Mesenchymal stem cell (in vitro differentiated cells and primary cell): ENCODE data around the gene ZPBP2. TPM values are rescaled to one million over a fixed set of nuclear protein-coding genes. Genes with fewer than 3 reads are reported as not detected.
A peak's percentile ranks its signal among the peaks of the same experiment; 100 is the strongest.

Experiments used
- DNase-seq: peaks from one replicate; pipeline ENCODE4 v3.0.0-alpha.2; 2013
- H2AFZ ChIP-seq: one replicate; pipeline ENCODE4 v1.6.1; 2013; ENCODE audit warnings: low read depth, mild to moderate bottlenecking, control low read depth, inconsistent platforms, low read length, moderate library complexity
- H2AK5ac ChIP-seq: 2 replicates; pipeline ENCODE4 v1.6.1; 2013; ENCODE audit warnings: low read length, moderate library complexity, mild to moderate bottlenecking, inconsistent platforms; ENCODE audit not compliant: severe bottlenecking
- H2BK120ac ChIP-seq: one replicate; pipeline ENCODE4 v1.6.1; 2013; ENCODE audit warnings: low read depth, mild to moderate bottlenecking, inconsistent platforms, low read length, moderate library complexity
- H2BK12ac ChIP-seq, 2 experiments: one replicate each; pipeline ENCODE4 v1.6.1; 2013; ENCODE audit warnings: inconsistent platforms in 2 of 2, low read length in 2 of 2, mild to moderate bottlenecking in 2 of 2, moderate library complexity in 2 of 2, control low read depth in 1 of 2
- H2BK15ac ChIP-seq: one replicate; pipeline ENCODE4 v1.6.1; 2013; ENCODE audit warnings: mild to moderate bottlenecking, low read depth, inconsistent platforms; ENCODE audit not compliant: poor library complexity, severe bottlenecking
- H2BK5ac ChIP-seq: 2 replicates; pipeline ENCODE4 v1.6.1; 2013; ENCODE audit warnings: low read depth, mild to moderate bottlenecking, low read length, control low read depth, inconsistent platforms; ENCODE audit not compliant: poor library complexity, severe bottlenecking
- H3K14ac ChIP-seq, 2 experiments: one replicate each; pipeline ENCODE4 v1.6.1; 2013; ENCODE audit warnings: inconsistent platforms in 2 of 2, low read length in 2 of 2, control low read depth in 1 of 2, mild to moderate bottlenecking in 1 of 2, moderate library complexity in 1 of 2
- H3K18ac ChIP-seq, 2 experiments: one replicate each; pipeline ENCODE4 v1.6.1; 2013; ENCODE audit warnings: inconsistent platforms in 2 of 2, low read length in 2 of 2, control low read depth in 1 of 2, low read depth in 1 of 2, mild to moderate bottlenecking in 1 of 2
- H3K23ac ChIP-seq, 2 experiments: one replicate each; pipeline ENCODE4 v1.6.1; 2013; ENCODE audit warnings: inconsistent platforms in 2 of 2, low read length in 2 of 2, mild to moderate bottlenecking in 2 of 2, moderate library complexity in 2 of 2, control low read depth in 1 of 2
- H3K27ac ChIP-seq: 2 replicates; pipeline ENCODE4 v1.5.1; 2013; ENCODE audit warnings: mild to moderate bottlenecking, moderate library complexity, low read length, control low read depth, inconsistent platforms; ENCODE audit not compliant: poor library complexity, severe bottlenecking
- H3K27me3 ChIP-seq, 2 experiments: 2 replicates each; pipeline versions ENCODE4 v1.6.1 to v1.7.0; 2013; ENCODE audit warnings: low read length in 2 of 2, mild to moderate bottlenecking in 2 of 2, moderate library complexity in 2 of 2, control low read depth in 1 of 2, inconsistent platforms in 1 of 2; ENCODE audit not compliant: control insufficient read depth in 1 of 2, insufficient read depth in 1 of 2
- H3K36me3 ChIP-seq, 2 experiments: 2 replicates each; pipeline versions ENCODE4 v1.6.1 to v1.7.0; 2013; ENCODE audit warnings: low read length in 2 of 2, control low read depth in 1 of 2, inconsistent platforms in 1 of 2, low read depth in 1 of 2, mild to moderate bottlenecking in 1 of 2; ENCODE audit not compliant: insufficient read depth in 2 of 2, control insufficient read depth in 1 of 2
- H3K4ac ChIP-seq, 2 experiments: one replicate each; pipeline ENCODE4 v1.6.1; 2013; ENCODE audit warnings: inconsistent platforms in 2 of 2, low read length in 2 of 2, mild to moderate bottlenecking in 2 of 2, moderate library complexity in 2 of 2, control low read depth in 1 of 2, low read depth in 1 of 2
- H3K4me1 ChIP-seq: 2 replicates; pipeline ENCODE4 v1.6.1; 2013; ENCODE audit warnings: low read depth, low read length, control low read depth; ENCODE audit not compliant: control insufficient read depth, insufficient read depth
- H3K4me2 ChIP-seq: 2 replicates; pipeline ENCODE4 v1.6.1; 2013; ENCODE audit warnings: low read length, mild to moderate bottlenecking, inconsistent platforms; ENCODE audit not compliant: poor library complexity, severe bottlenecking
- H3K4me3 ChIP-seq, 2 experiments: 2 replicates each; pipeline versions ENCODE4 v1.5.1 to v1.7.0; 2013; ENCODE audit warnings: low read length in 2 of 2, mild to moderate bottlenecking in 2 of 2, control low read depth in 1 of 2, low read depth in 1 of 2; ENCODE audit not compliant: insufficient read depth in 1 of 2
- H3K79me1 ChIP-seq: replicated peaks from 2 replicates; pipeline ENCODE4 v1.6.1; 2013; ENCODE audit warnings: mild to moderate bottlenecking, control low read depth, low read length, inconsistent platforms; ENCODE audit not compliant: poor library complexity, severe bottlenecking
- H3K9ac ChIP-seq: 2 replicates; pipeline ENCODE4 v1.7.0; 2013; ENCODE audit warnings: mild to moderate bottlenecking, low read length, moderate library complexity
- H3K9me3 ChIP-seq: 2 replicates; pipeline ENCODE4 v1.7.0; 2013; ENCODE audit warnings: mild to moderate bottlenecking, low read length; ENCODE audit not compliant: control insufficient read depth
- H4K8ac ChIP-seq: one replicate; pipeline ENCODE4 v1.6.1; 2013; ENCODE audit warnings: inconsistent platforms, mild to moderate bottlenecking, low read length, moderate library complexity
- H4K91ac ChIP-seq: one replicate; pipeline ENCODE4 v1.6.1; 2013; ENCODE audit warnings: mild to moderate bottlenecking, low read length, inconsistent platforms
- WGBS: methylation state at CpG from one replicate; pipeline ENCODE4 v1.1.7; 2013; ENCODE audit warnings: mixed read lengths; 5-methylcytosine and 5-hydroxymethylcytosine counted together
- polyA plus RNA-seq, 2 experiments: library from polyadenylated mRNA; stranded (reverse); fragments of 200-250 nt; gene quantifications; one replicate each; pipeline ENCODE4 v1.2.3, GENCODE V29; 2013

Gene ZPBP2, protein sequence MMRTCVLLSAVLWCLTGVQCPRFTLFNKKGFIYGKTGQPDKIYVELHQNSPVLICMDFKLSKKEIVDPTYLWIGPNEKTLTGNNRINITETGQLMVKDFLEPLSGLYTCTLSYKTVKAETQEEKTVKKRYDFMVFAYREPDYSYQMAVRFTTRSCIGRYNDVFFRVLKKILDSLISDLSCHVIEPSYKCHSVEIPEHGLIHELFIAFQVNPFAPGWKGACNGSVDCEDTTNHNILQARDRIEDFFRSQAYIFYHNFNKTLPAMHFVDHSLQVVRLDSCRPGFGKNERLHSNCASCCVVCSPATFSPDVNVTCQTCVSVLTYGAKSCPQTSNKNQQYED
- not detected for polyA plus RNA-seq (2013, experiment 1 of 2)
- polyA plus RNA-seq (2013, experiment 2 of 2), result not detected

DNA sequence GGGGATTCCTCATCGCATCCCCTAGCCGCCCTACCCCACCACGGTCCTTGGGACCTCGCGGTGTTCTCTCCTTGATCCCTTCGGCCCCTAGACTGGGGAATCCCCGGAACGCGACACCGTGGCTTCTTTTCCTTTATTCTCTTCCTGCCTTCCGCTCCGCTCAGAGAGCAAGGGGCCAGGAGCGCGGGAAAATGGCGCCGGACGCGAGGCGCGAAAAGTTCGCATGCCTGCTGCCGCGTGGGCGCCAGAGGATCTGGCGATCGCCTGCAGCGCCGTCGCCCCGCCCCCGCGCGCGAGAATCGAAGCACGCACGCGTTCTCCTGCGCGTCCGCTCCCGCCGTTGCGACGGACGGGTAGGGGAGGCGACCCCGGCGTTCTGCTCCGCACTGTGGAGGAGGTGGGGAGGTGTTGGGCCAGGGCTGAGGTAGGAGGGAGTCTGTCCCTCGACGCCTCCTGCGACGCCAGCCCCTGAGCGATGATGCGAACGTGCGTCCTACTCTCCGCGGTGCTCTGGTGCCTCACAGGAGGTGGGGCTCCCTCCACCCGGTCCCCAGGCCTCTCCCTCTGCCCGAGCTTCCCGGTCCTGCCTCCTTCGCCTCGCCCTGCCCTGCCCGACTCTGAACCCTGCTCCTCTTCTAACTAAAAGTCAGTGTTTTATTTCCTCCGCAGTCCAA is at the start of gene ZPBP2:
Gene ZPBP2, plus strand, starts transcription at position 323 of the 674 bp plus-strand sequence. Its CDS starts 153 bp downstream, at position 476.
- WGBS, result 83% methylated on average over 61 of the region's 67 CpGs
- Histone ChIP-seq H2BK5ac (no peak within 1 kb of the TSS), H4K91ac (no peak within 1 kb of the TSS), H3K4me1 (peaks cover 4% of the 10 kb centered on the region), H2AK5ac (no peak within 1 kb of the TSS), H4K8ac (no peak within 1 kb of the TSS), H2AFZ (no peak within 1 kb of the TSS), H3K18ac (no peak within 1 kb of the TSS), H3K4ac (no peak within 1 kb of the TSS), H3K27ac (no peak within 1 kb of the TSS), H3K23ac (no peak within 1 kb of the TSS), H2BK15ac (no peak within 1 kb of the TSS), H3K36me3 (no peaks in the 10 kb centered on the region), H3K79me1 (no peaks in the 10 kb centered on the region), H2BK120ac (no peak within 1 kb of the TSS), H3K9me3 (peaks cover 6% of the 10 kb centered on the region), H3K4me2 (no peak within 1 kb of the TSS), H3K9ac (no peak within 1 kb of the TSS), H3K27me3 (peaks cover 26 to 60% of the 10 kb centered on the region in 2 experiments), H2BK12ac (no peak within 1 kb of the TSS), H3K4me3 (no peak within 1 kb of the TSS), H3K14ac (no peak within 1 kb of the TSS)
- DNase-seq, result no peak

- Histone ChIP-seq H2BK12ac (no peak overlapping the region), H3K4ac (no peak overlapping the region), H2BK15ac (no peak overlapping the region), H3K14ac (no peak overlapping the region), H3K4me3 (no peak overlapping the region), H2BK120ac (no peak overlapping the region), H3K4me1 (peaks cover 1% of the 10 kb centered on the region), H3K79me1 (no peaks in the 10 kb centered on the region), H3K36me3 (no peaks in the 10 kb centered on the region), H3K4me2 (no peak overlapping the region), H3K23ac (no peak overlapping the region), H2BK5ac (no peak overlapping the region), H3K9ac (no peak overlapping the region), H2AFZ (no peak overlapping the region), H3K27ac (no peak overlapping the region), H3K9me3 (peaks cover 5% of the 10 kb centered on the region), H4K91ac (no peak overlapping the region), H3K27me3 (peaks cover 0 to 21% of the 10 kb centered on the region in 2 experiments), H2AK5ac (no peak overlapping the region), H3K18ac (no peak overlapping the region), H4K8ac (no peak overlapping the region)
- WGBS, result 74% methylated on average over 6 of the region's 9 CpGs
- DNase-seq, result no peak
Observed at GRCh38 chr17:39818358-39819000, 49.5 kb upstream of the ZPBP2 start.

- Histone ChIP-seq H4K8ac (no peak overlapping the region), H3K9ac (no peak overlapping the region), H3K4me2 (no peak overlapping the region), H3K36me3 (no peaks in the 10 kb centered on the region), H3K4me3 (no peak overlapping the region), H2BK120ac (no peak overlapping the region), H3K4ac (no peak overlapping the region), H3K9me3 (peaks cover 13% of the 10 kb centered on the region), H2BK12ac (no peak overlapping the region), H4K91ac (no peak overlapping the region), H3K23ac (no peak overlapping the region), H3K4me1 (peaks cover 1% of the 10 kb centered on the region), H3K79me1 (no peaks in the 10 kb centered on the region), H2AFZ (no peak overlapping the region), H3K27ac (no peak overlapping the region), H3K27me3 (peaks cover 0 to 18% of the 10 kb centered on the region in 2 experiments), H2BK5ac (no peak overlapping the region), H2BK15ac (no peak overlapping the region), H3K14ac (no peak overlapping the region), H2AK5ac (peak overlapping the region; percentile 22), H3K18ac (no peak overlapping the region)
- no peak for DNase-seq
- WGBS, result 54% methylated on average over 4 of the region's 4 CpGs
Observed at GRCh38 chr17:39820541-39820940, 47.5 kb upstream of the ZPBP2 start.

DNA sequence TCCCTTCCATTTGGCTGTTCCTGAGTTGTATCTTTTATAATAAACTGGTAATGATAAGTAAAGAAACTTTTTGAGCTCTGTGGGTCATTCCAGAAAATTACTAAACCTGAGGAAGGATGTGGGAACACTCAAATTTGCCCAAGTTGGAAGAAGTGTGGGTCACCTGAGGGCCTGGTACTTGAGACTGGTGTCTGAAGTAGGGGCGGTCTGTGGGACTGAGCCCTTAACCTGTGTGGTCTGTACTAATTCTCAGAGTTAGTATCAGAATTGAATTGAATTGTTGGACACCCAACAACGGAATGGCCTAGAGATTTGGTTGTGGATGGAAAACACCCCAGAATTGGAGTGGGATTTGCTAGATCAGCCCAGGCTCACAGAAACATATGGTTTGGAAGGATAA is 47.0 kb upstream of the ZPBP2 start:
- Histone ChIP-seq H3K4ac (no peak overlapping the region), H4K8ac (no peak overlapping the region), H3K9me3 (peaks cover 13% of the 10 kb centered on the region), H3K36me3 (no peaks in the 10 kb centered on the region), H3K27me3 (peaks cover 0 to 20% of the 10 kb centered on the region in 2 experiments), H3K27ac (no peak overlapping the region), H3K4me3 (no peak overlapping the region), H3K4me1 (peaks cover 1% of the 10 kb centered on the region), H3K18ac (no peak overlapping the region), H2BK15ac (no peak overlapping the region), H3K79me1 (no peaks in the 10 kb centered on the region), H2BK5ac (no peak overlapping the region), H4K91ac (no peak overlapping the region), H3K23ac (no peak overlapping the region), H3K4me2 (no peak overlapping the region), H2BK120ac (no peak overlapping the region), H2AFZ (no peak overlapping the region), H2AK5ac (peak overlapping the region; percentile 28), H3K9ac (no peak overlapping the region), H2BK12ac (no peak overlapping the region), H3K14ac (no peak overlapping the region)
- no peak for DNase-seq
- WGBS, result 87% methylated on average over 2 of the region's 2 CpGs
